ENCODE measurements around the gene ZNF205.
A peak's percentile ranks its signal among the peaks of the same experiment; 100 is the strongest.

Gene ZNF205

GRCh38 chr16:3119701-3120408, 7.5 kb downstream of the ZNF205 start:
- Histone ChIP-seq H3K4ac (ENCODE audit: low read depth in 1 of 2, low read length in 2 of 2) (no peak overlapping the region), H3K9me3 (ENCODE audit: control insufficient read depth, low read length) (no peaks in the 10 kb centered on the region), H3K9ac (ENCODE audit: low read length) (no peak overlapping the region), H3K27ac (ENCODE audit: low read length, poor library complexity, severe bottlenecking) (no peak overlapping the region), H2AK5ac (ENCODE audit: low read length, severe bottlenecking) (no peak overlapping the region), H3K4me1 (ENCODE audit: control insufficient read depth, insufficient read depth, low read depth, low read length) (peaks cover 8% of the 10 kb centered on the region), H2AFZ (ENCODE audit: low read depth, low read length) (no peak overlapping the region), H3K79me1 (replicated peaks; ENCODE audit: low read length, poor library complexity, severe bottlenecking) (peaks cover 39% of the 10 kb centered on the region), H2BK12ac (ENCODE audit: low read length in 2 of 2) (no peak overlapping the region), H3K27me3 (ENCODE audit: control insufficient read depth in 1 of 2, insufficient read depth in 1 of 2, low read length in 2 of 2) (no peaks in the 10 kb centered on the region), H3K4me2 (ENCODE audit: low read length, poor library complexity, severe bottlenecking) (no peak overlapping the region), H3K4me3 (ENCODE audit: insufficient read depth in 1 of 2, low read depth in 1 of 2, low read length in 2 of 2) (no peak overlapping the region), H3K23ac (ENCODE audit: low read length in 2 of 2) (no peak overlapping the region), H4K91ac (ENCODE audit: low read length) (no peak overlapping the region), H2BK15ac (ENCODE audit: low read depth, poor library complexity, severe bottlenecking) (no peak overlapping the region), H3K18ac (ENCODE audit: low read depth in 1 of 2, low read length in 2 of 2) (no peak overlapping the region), H3K36me3 (ENCODE audit: control insufficient read depth in 1 of 2, insufficient read depth in 2 of 2, low read depth in 1 of 2, low read length in 2 of 2) (peaks cover 47 to 63% of the 10 kb centered on the region in 2 experiments), H2BK120ac (ENCODE audit: low read depth, low read length) (no peak overlapping the region), H4K8ac (ENCODE audit: low read length) (no peak overlapping the region), H2BK5ac (ENCODE audit: low read depth, low read length, poor library complexity, severe bottlenecking) (no peak overlapping the region), H3K14ac (ENCODE audit: low read length in 2 of 2) (no peak overlapping the region)
- DNase-seq = no peak
- WGBS = 96% methylated on average over 57 of the region's 57 CpGs

- Histone ChIP-seq H2BK120ac (ENCODE audit: low read depth, low read length) (no peak overlapping the region), H3K4me2 (ENCODE audit: low read length, poor library complexity, severe bottlenecking) (no peak overlapping the region), H2BK15ac (ENCODE audit: low read depth, poor library complexity, severe bottlenecking) (no peak overlapping the region), H2BK5ac (ENCODE audit: low read depth, low read length, poor library complexity, severe bottlenecking) (no peak overlapping the region), H3K9ac (ENCODE audit: low read length) (no peak overlapping the region), H3K36me3 (ENCODE audit: control insufficient read depth in 1 of 2, insufficient read depth in 2 of 2, low read depth in 1 of 2, low read length in 2 of 2) (peaks cover 42 to 58% of the 10 kb centered on the region in 2 experiments), H3K4ac (ENCODE audit: low read depth in 1 of 2, low read length in 2 of 2) (no peak overlapping the region), H3K23ac (ENCODE audit: low read length in 2 of 2) (no peak overlapping the region), H2AFZ (ENCODE audit: low read depth, low read length) (no peak overlapping the region), H3K27me3 (ENCODE audit: control insufficient read depth in 1 of 2, insufficient read depth in 1 of 2, low read length in 2 of 2) (no peaks in the 10 kb centered on the region), H4K91ac (ENCODE audit: low read length) (no peak overlapping the region), H3K4me3 (ENCODE audit: insufficient read depth in 1 of 2, low read depth in 1 of 2, low read length in 2 of 2) (no peak overlapping the region), H3K14ac (ENCODE audit: low read length in 2 of 2) (no peak overlapping the region), H4K8ac (ENCODE audit: low read length) (no peak overlapping the region), H2AK5ac (ENCODE audit: low read length, severe bottlenecking) (no peak overlapping the region), H2BK12ac (ENCODE audit: low read length in 2 of 2) (no peak overlapping the region), H3K9me3 (ENCODE audit: control insufficient read depth, low read length) (no peaks in the 10 kb centered on the region), H3K27ac (ENCODE audit: low read length, poor library complexity, severe bottlenecking) (no peak overlapping the region), H3K79me1 (replicated peaks; ENCODE audit: low read length, poor library complexity, severe bottlenecking) (peaks cover 33% of the 10 kb centered on the region), H3K18ac (ENCODE audit: low read depth in 1 of 2, low read length in 2 of 2) (no peak overlapping the region), H3K4me1 (ENCODE audit: control insufficient read depth, insufficient read depth, low read depth, low read length) (peaks cover 6% of the 10 kb centered on the region)
- DNase-seq = no peak
- WGBS = 97% methylated on average over 16 of the region's 16 CpGs
Measured at GRCh38 chr16:3120435-3120834, 8.0 kb downstream of the ZNF205 start.

GRCh38 chr16:3121851-3122467, 9.6 kb downstream of the ZNF205 start:
- H3K4ac ChIP-seq (ENCODE audit: low read depth in 1 of 2, low read length in 2 of 2) = no peak overlapping the region
- 98% methylated on average over 7 of the region's 7 CpGs for WGBS
- no peak overlapping the region for H3K27ac ChIP-seq (ENCODE audit: low read length, poor library complexity, severe bottlenecking)
- no peak overlapping the region for H2BK15ac ChIP-seq (ENCODE audit: low read depth, poor library complexity, severe bottlenecking)
- H3K36me3 ChIP-seq (ENCODE audit: control insufficient read depth in 1 of 2, insufficient read depth in 2 of 2, low read depth in 1 of 2, low read length in 2 of 2) = peaks cover 38 to 49% of the 10 kb centered on the region in 2 experiments
- no peak overlapping the region for H2BK5ac ChIP-seq (ENCODE audit: low read depth, low read length, poor library complexity, severe bottlenecking)
- no peak overlapping the region for H3K14ac ChIP-seq (ENCODE audit: low read length in 2 of 2)
- peaks cover 6% of the 10 kb centered on the region for H3K4me1 ChIP-seq (ENCODE audit: control insufficient read depth, insufficient read depth, low read depth, low read length)
- no peak overlapping the region for H2AK5ac ChIP-seq (ENCODE audit: low read length, severe bottlenecking)
- H2BK120ac ChIP-seq (ENCODE audit: low read depth, low read length) = no peak overlapping the region
- no peak overlapping the region for H3K18ac ChIP-seq (ENCODE audit: low read depth in 1 of 2, low read length in 2 of 2)
- H4K91ac ChIP-seq (ENCODE audit: low read length) = no peak overlapping the region
- DNase-seq = no peak
- H3K79me1 ChIP-seq (replicated peaks; ENCODE audit: low read length, poor library complexity, severe bottlenecking) = peaks cover 29% of the 10 kb centered on the region
- no peak overlapping the region for H3K4me2 ChIP-seq (ENCODE audit: low read length, poor library complexity, severe bottlenecking)
- no peaks in the 10 kb centered on the region for H3K27me3 ChIP-seq (ENCODE audit: control insufficient read depth in 1 of 2, insufficient read depth in 1 of 2, low read length in 2 of 2)
- no peak overlapping the region for H4K8ac ChIP-seq (ENCODE audit: low read length)
- H2BK12ac ChIP-seq (ENCODE audit: low read length in 2 of 2) = no peak overlapping the region
- no peak overlapping the region for H3K4me3 ChIP-seq (ENCODE audit: insufficient read depth in 1 of 2, low read depth in 1 of 2, low read length in 2 of 2)
- no peak overlapping the region for H3K9ac ChIP-seq (ENCODE audit: low read length)
- no peak overlapping the region for H3K23ac ChIP-seq (ENCODE audit: low read length in 2 of 2)
- H3K9me3 ChIP-seq (ENCODE audit: control insufficient read depth, low read length) = no peaks in the 10 kb centered on the region
- no peak overlapping the region for H2AFZ ChIP-seq (ENCODE audit: low read depth, low read length)

- H3K4me2 ChIP-seq (ENCODE audit: low read length, poor library complexity, severe bottlenecking) = no peak overlapping the region
- no peak overlapping the region for H3K27ac ChIP-seq (ENCODE audit: low read length, poor library complexity, severe bottlenecking)
- no peak overlapping the region for H3K14ac ChIP-seq (ENCODE audit: low read length in 2 of 2)
- no peak overlapping the region for H2BK5ac ChIP-seq (ENCODE audit: low read depth, low read length, poor library complexity, severe bottlenecking)
- H2AK5ac ChIP-seq (ENCODE audit: low read length, severe bottlenecking) = no peak overlapping the region
- no peaks in the 10 kb centered on the region for H3K27me3 ChIP-seq (ENCODE audit: control insufficient read depth in 1 of 2, insufficient read depth in 1 of 2, low read length in 2 of 2)
- WGBS = 83% methylated on average over 8 of the region's 8 CpGs
- no peak overlapping the region for H3K18ac ChIP-seq (ENCODE audit: low read depth in 1 of 2, low read length in 2 of 2)
- no peak overlapping the region for H2AFZ ChIP-seq (ENCODE audit: low read depth, low read length)
- H2BK120ac ChIP-seq (ENCODE audit: low read depth, low read length) = no peak overlapping the region
- H2BK12ac ChIP-seq (ENCODE audit: low read length in 2 of 2) = no peak overlapping the region
- peaks cover 43 to 51% of the 10 kb centered on the region in 2 experiments for H3K36me3 ChIP-seq (ENCODE audit: control insufficient read depth in 1 of 2, insufficient read depth in 2 of 2, low read depth in 1 of 2, low read length in 2 of 2)
- H3K4ac ChIP-seq (ENCODE audit: low read depth in 1 of 2, low read length in 2 of 2) = no peak overlapping the region
- H3K4me1 ChIP-seq (ENCODE audit: control insufficient read depth, insufficient read depth, low read depth, low read length) = peaks cover 6% of the 10 kb centered on the region
- H4K8ac ChIP-seq (ENCODE audit: low read length) = no peak overlapping the region
- peak overlapping the region; percentile 91 for H3K9ac ChIP-seq (ENCODE audit: low read length)
- no peak for DNase-seq
- H3K23ac ChIP-seq (ENCODE audit: low read length in 2 of 2) = no peak overlapping the region
- no peak overlapping the region for H2BK15ac ChIP-seq (ENCODE audit: low read depth, poor library complexity, severe bottlenecking)
- H3K4me3 ChIP-seq (ENCODE audit: insufficient read depth in 1 of 2, low read depth in 1 of 2, low read length in 2 of 2) = peak overlapping the region in 1 of 2 experiments; percentile 94
- H3K79me1 ChIP-seq (replicated peaks; ENCODE audit: low read length, poor library complexity, severe bottlenecking) = peaks cover 29% of the 10 kb centered on the region
- H4K91ac ChIP-seq (ENCODE audit: low read length) = no peak overlapping the region
- no peaks in the 10 kb centered on the region for H3K9me3 ChIP-seq (ENCODE audit: control insufficient read depth, low read length)
Measured at GRCh38 chr16:3122926-3123570, 10.7 kb downstream of the ZNF205 start.
